Right lung (tissue), 10 donors: Measurements from ENCODE around the gene PPP2R1B. TPM values are rescaled to one million over a fixed set of nuclear protein-coding genes. Genes with fewer than 3 reads are reported as not detected.
A peak's percentile ranks its signal among the peaks of the same experiment; 100 is the strongest.

Experiments used
- DNase-seq, 2 donors: peaks; one replicate each; pipeline ENCODE4 v3.0.0-alpha.2; 2013
- long read RNA-seq, 8 donors: transcript quantifications; one replicate each; lab custom pipeline, GENCODE V29; 2026
- polyA plus RNA-seq, 5 donors: library from polyadenylated mRNA; unstranded; fragments of 120-200 nt; gene quantifications; one replicate each; pipeline versions ENCODE4 v1.2.1 to v1.2.3, GENCODE V29; 2013; ENCODE audit warnings: inconsistent platforms in 1 of 5, low replicate concordance in 1 of 5; ENCODE audit not compliant: insufficient read length in 5 of 5, insufficient read depth in 1 of 5

PPP2R1B gene
- 10 to 100 TPM; 20.6 to 32.4 (median 27.8) TPM for polyA plus RNA-seq
- long read RNA-seq, donor 1, full-length matches to known transcripts: 4 of 4 reads
- long read RNA-seq, donor 1, partial matches to known transcripts: 0 of 4 reads
- long read RNA-seq, donor 1, other reads (novel, unspliced or antisense): 0 of 4 reads
- long read RNA-seq, donor 2, full-length matches to known transcripts: 2 of 2 reads
- long read RNA-seq, donor 2, partial matches to known transcripts: 0 of 2 reads
- long read RNA-seq, donor 2, other reads (novel, unspliced or antisense): 0 of 2 reads
- long read RNA-seq, donor 3, full-length matches to known transcripts: 2 of 76 reads
- long read RNA-seq, donor 3, partial matches to known transcripts: 74 of 76 reads
- long read RNA-seq, donor 3, other reads (novel, unspliced or antisense): 0 of 76 reads
- long read RNA-seq, donor 4: 0 reads
- long read RNA-seq, donor 5, full-length matches to known transcripts: 2 of 2 reads
- long read RNA-seq, donor 5, partial matches to known transcripts: 0 of 2 reads
- long read RNA-seq, donor 5, other reads (novel, unspliced or antisense): 0 of 2 reads
- long read RNA-seq, donor 6, full-length matches to known transcripts: 1 of 1 reads
- long read RNA-seq, donor 6, partial matches to known transcripts: 0 of 1 reads
- long read RNA-seq, donor 6, other reads (novel, unspliced or antisense): 0 of 1 reads
- long read RNA-seq, donor 7, full-length matches to known transcripts: 2 of 2 reads
- long read RNA-seq, donor 7, partial matches to known transcripts: 0 of 2 reads
- long read RNA-seq, donor 7, other reads (novel, unspliced or antisense): 0 of 2 reads
- long read RNA-seq, donor 8, full-length matches to known transcripts: 1 of 1 reads
- long read RNA-seq, donor 8, partial matches to known transcripts: 0 of 1 reads
- long read RNA-seq, donor 8, other reads (novel, unspliced or antisense): 0 of 1 reads

GRCh38 chr11:111765984-111766833 lies at the start of gene PPP2R1B:
Gene PPP2R1B, minus strand, starts transcription at chr11:111766389. Its CDS starts 28 bp downstream, at chr11:111766361.
- DNase-seq: peak; percentile 81 to 85

- DNase-seq: no peak
Measured at GRCh38 chr11:111815489-111815888, 49.3 kb upstream of the PPP2R1B start.

GRCh38 chr11:111814557-111815320 lies 48.5 kb upstream of the PPP2R1B start:
- no peak for DNase-seq

- DNase-seq: no peak
Measured at GRCh38 chr11:111814106-111814505, 47.9 kb upstream of the PPP2R1B start.

- no peak for DNase-seq
Measured at GRCh38 chr11:111812211-111812610, 46.0 kb upstream of the PPP2R1B start.

GRCh38 chr11:111811445-111811844 lies 45.3 kb upstream of the PPP2R1B start:
- no peak for DNase-seq

GRCh38 chr11:111808834-111809233 lies 42.6 kb upstream of the PPP2R1B start:
- DNase-seq: no peak

- DNase-seq: no peak
Measured at GRCh38 chr11:111808063-111808588, 41.9 kb upstream of the PPP2R1B start.

GRCh38 chr11:111807076-111807475 lies 40.9 kb upstream of the PPP2R1B start:
- DNase-seq: no peak

- DNase-seq: no peak
Measured at GRCh38 chr11:111801135-111801534, 34.9 kb upstream of the PPP2R1B start.

GRCh38 chr11:111798279-111798678 lies 32.1 kb upstream of the PPP2R1B start:
- DNase-seq: no peak

- DNase-seq: no peak
Measured at GRCh38 chr11:111797145-111797581, 31.0 kb upstream of the PPP2R1B start.

GRCh38 chr11:111796696-111797095 lies 30.5 kb upstream of the PPP2R1B start:
- no peak for DNase-seq

- DNase-seq: no peak
Measured at GRCh38 chr11:111795334-111795985, 29.3 kb upstream of the PPP2R1B start.

GRCh38 chr11:111793863-111794262 lies 27.7 kb upstream of the PPP2R1B start:
- no peak for DNase-seq

- DNase-seq: no peak
Measured at GRCh38 chr11:111792955-111793500, 26.8 kb upstream of the PPP2R1B start.

- no peak for DNase-seq
Measured at GRCh38 chr11:111792314-111792713, 26.1 kb upstream of the PPP2R1B start.

GRCh38 chr11:111788464-111788863 lies 22.3 kb upstream of the PPP2R1B start:
- DNase-seq: no peak

- DNase-seq: no peak
Measured at GRCh38 chr11:111788051-111788450, 21.9 kb upstream of the PPP2R1B start.
